Upper lobe of left lung (tissue), 6 donors: ENCODE measurements around the gene FMOD. TPM values are rescaled to one million over a fixed set of nuclear protein-coding genes. Genes with fewer than 3 reads are reported as not detected.

Experiments
- ATAC-seq, 2 donors: fragments of 200-7000 bp; cut with Tn5 transposase; one replicate each; pipeline ENCODE4 v1.9.1; 2022; ENCODE audit warnings: mild to moderate bottlenecking in 2 of 2, moderate library complexity in 2 of 2; ENCODE audit not compliant: low FRiP score in 2 of 2
- DNase-seq, 2 donors: peaks; one replicate each; pipeline ENCODE4 v3.0.0-alpha.2; 2019 to 2020
- H3K27ac ChIP-seq, 4 donors: fragments of 200-600 bp; sonication (generic); one replicate each; pipeline ENCODE4 v1.5.1; 2016 to 2019
- H3K27me3 ChIP-seq, 4 donors: fragments of 200-600 bp; sonication (generic); one replicate each; pipeline ENCODE4 v1.5.1; 2017 to 2019
- H3K36me3 ChIP-seq, 4 donors: fragments of 200-600 bp; sonication (generic); one replicate each; pipeline ENCODE4 v1.5.1; 2016 to 2019
- H3K4me1 ChIP-seq, 4 donors: fragments of 200-600 bp; sonication (generic); one replicate each; pipeline ENCODE4 v1.5.1; 2018 to 2019
- H3K4me3 ChIP-seq, 4 donors: fragments of 200-600 bp; sonication (generic); one replicate each; pipeline ENCODE4 v1.5.1; 2017 to 2019; ENCODE audit warnings: mild to moderate bottlenecking in 2 of 4, moderate library complexity in 1 of 4
- H3K9me3 ChIP-seq, 4 donors: fragments of 200-600 bp; sonication (generic); one replicate each; pipeline ENCODE4 v1.5.1; 2018 to 2019
- CTCF ChIP-seq, 6 experiments: fragments of 450-650 bp in 4 of 6; fragments of 200-600 bp in 2 of 6; sonication (generic) in 2 of 6; IDR thresholded peaks; one replicate each; pipeline ENCODE4 v1.5.1; 2016 to 2019; ENCODE audit warnings: antibody characterized with exemption in 6 of 6
- EP300 ChIP-seq, 4 donors: sonication (generic); formaldehyde crosslinking; IDR thresholded peaks; one replicate each; pipeline ENCODE4 v1.5.1; 2017; ENCODE audit warnings: antibody characterized with exemption in 4 of 4, control low read depth in 2 of 4
- POLR2A ChIP-seq, 4 donors: fragments of 450-650 bp; IDR thresholded peaks; one replicate each; pipeline ENCODE4 v1.5.1; 2016 to 2017; ENCODE audit warnings: antibody characterized with exemption in 4 of 4, mild to moderate bottlenecking in 2 of 4
- POLR2AphosphoS5 ChIP-seq, 2 donors: sonication (generic); formaldehyde crosslinking; IDR thresholded peaks; one replicate each; pipeline ENCODE4 v1.5.1; 2017; ENCODE audit warnings: antibody characterized with exemption in 2 of 2
- WGBS, 2 donors: methylation state at CpG; one replicate each; pipeline ENCODE4 v1.1.5; 2017 to 2018; 5-methylcytosine and 5-hydroxymethylcytosine counted together
- total RNA-seq, 6 donors: library from RNA; depleted of rRNA in 4 of 6; stranded (reverse); fragments of >200 nt in 4 of 6; gene quantifications; one replicate each; pipeline versions ENCODE4 v1.1.0 to v1.2.1, GENCODE V29; 2016 to 2021
- donor health status: DM: no; HTN: no; CAD: no; lungs with moderate emphysema.
- donor health status: DM: no; HTN: yes; CAD: no; lungs with severe emphysema.

Gene FMOD
- total RNA-seq, 6 donors from 2014 or later = 12.5 to 46.7 (median 25.4) TPM

GRCh38 chr1:203306965-203307541, 43.9 kb downstream of the FMOD start:
- WGBS, 2 donors = 17 to 34% methylated on average over 11 to 14 of the region's 21 CpGs
- H3K36me3 ChIP-seq = peaks cover 13 to 40% (median 19%) of the 10 kb centered on the region in 4 donors
- ATAC-seq = no peak
- TF ChIP-seq POLR2AphosphoS5 (IDR thresholded peaks at IDR 0.05) = peak in 1 of 2 donors; percentile 45
- TF ChIP-seq EP300 (IDR thresholded peaks at IDR 0.05) = no peak
- H3K9me3 ChIP-seq = no peaks in the 10 kb centered on the region
- peak; percentile 48 to 91 for DNase-seq
- peaks cover 37 to 50% (median 42%) of the 10 kb centered on the region in 4 donors for H3K4me1 ChIP-seq
- H3K27ac ChIP-seq = peak overlapping the region; percentile 92 to 100 (median 99)
- peak overlapping the region; percentile 61 to 91 (median 80) for H3K4me3 ChIP-seq
- H3K27me3 ChIP-seq = no peaks in the 10 kb centered on the region

DNA sequence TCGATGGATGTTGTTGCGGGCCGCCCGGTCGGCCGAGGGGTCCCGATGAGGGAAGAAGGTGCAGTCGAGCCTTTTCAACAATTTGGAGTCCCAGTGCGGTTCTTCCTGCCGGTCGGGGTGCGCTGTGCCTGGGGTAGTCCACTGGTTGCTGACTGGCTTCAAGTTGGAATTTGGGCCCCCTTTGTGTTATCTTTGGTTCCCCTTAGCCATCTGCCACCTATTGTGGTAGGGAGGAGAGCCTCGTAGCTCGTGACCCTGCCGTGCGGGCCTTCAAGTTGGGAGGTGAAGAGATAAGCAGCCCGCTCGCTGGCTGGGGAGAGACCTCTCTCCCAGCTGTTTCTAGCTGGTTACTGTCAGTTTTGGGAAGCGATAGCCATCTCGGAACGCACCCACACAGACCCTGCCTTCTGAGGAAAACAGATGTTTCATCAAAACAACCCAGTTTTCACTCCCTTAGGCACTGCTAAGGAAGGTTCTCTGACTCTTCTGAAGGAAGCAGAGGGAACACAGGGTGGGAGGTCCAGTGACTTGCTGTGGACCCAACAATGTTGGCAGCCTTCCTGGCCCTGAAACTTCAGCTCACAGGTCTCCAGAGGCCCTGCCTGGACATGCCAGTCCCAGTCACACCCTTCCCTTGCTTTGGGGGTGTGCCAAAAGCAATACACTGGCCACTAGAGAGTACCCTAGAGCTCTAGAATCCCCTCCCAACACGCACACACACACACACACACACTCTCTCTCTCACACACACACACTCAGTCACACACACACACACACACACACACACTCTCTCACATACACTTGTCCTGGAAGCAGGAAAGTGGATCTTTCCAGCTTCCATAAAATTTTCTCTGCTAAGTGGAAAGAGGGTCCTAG, 44.6 kb downstream of the FMOD start:
- Histone ChIP-seq H3K36me3 (peaks cover 13 to 40% (median 19%) of the 10 kb centered on the region in 4 donors), H3K9me3 (no peaks in the 10 kb centered on the region), H3K4me3 (peak overlapping the region; percentile 61 to 91 (median 80)), H3K27me3 (no peaks in the 10 kb centered on the region), H3K4me1 (peaks cover 37 to 48% (median 42%) of the 10 kb centered on the region in 4 donors), H3K27ac (peak overlapping the region; percentile 92 to 100 (median 99))
- ATAC-seq = peak; percentile 30 to 78
- TF ChIP-seq POLR2A (IDR thresholded peaks at IDR 0.05) = peak in 3 of 4 donors; percentile 54 to 83 (median 63)
- TF ChIP-seq CTCF (IDR thresholded peaks at IDR 0.05) = peak in 4 of 6 experiments; percentile 15 to 50 (median 24)
- peak in 2 of 4 donors; percentile 1 to 27 for TF ChIP-seq EP300 (IDR thresholded peaks at IDR 0.05)
- TF ChIP-seq POLR2AphosphoS5 (IDR thresholded peaks at IDR 0.05) = peak; percentile 75 to 92
- 0 to 1% methylated on average over 8 to 15 of the region's 22 CpGs for WGBS, 2 donors
- DNase-seq = peak in 1 of 2 donors; percentile 96

DNA sequence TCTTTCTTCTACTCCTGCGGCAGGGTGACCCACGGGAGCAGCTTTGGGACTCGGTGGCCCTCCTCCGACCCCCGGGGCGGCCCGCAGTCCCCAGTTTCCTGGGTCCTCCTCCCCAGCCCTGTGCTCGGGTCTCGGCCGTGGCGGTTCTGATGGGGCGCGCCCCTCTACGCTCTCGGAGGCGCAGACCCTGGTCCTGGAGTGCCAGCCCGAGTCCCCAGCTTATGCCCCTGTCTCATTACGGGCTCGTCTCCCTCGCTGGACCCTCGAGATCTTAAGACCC, 45.2 kb downstream of the FMOD start:
- WGBS, 2 donors = 1% methylated on average over 18 of the region's 21 CpGs; no CpG with 5 or more reads in 1 of the 2 donors
- Histone ChIP-seq H3K36me3 (peaks cover 13 to 38% (median 19%) of the 10 kb centered on the region in 4 donors), H3K4me3 (peak overlapping the region; percentile 61 to 91 (median 80)), H3K9me3 (no peaks in the 10 kb centered on the region), H3K27ac (peak overlapping the region; percentile 92 to 100 (median 99)), H3K4me1 (peaks cover 37 to 45% (median 41%) of the 10 kb centered on the region in 4 donors), H3K27me3 (no peaks in the 10 kb centered on the region)
- ATAC-seq = peak; percentile 38 to 40
- TF ChIP-seq POLR2A (IDR thresholded peaks at IDR 0.05) (no peak), EP300 (IDR thresholded peaks at IDR 0.05) (no peak), POLR2AphosphoS5 (IDR thresholded peaks at IDR 0.05) (no peak), CTCF (IDR thresholded peaks at IDR 0.05) (no peak)
- DNase-seq = no peak

- Histone ChIP-seq H3K27ac (peak within 1 kb of the TSS; percentile 92 to 100 (median 99)), H3K36me3 (peaks cover 12 to 34% (median 19%) of the 10 kb centered on the region in 4 donors), H3K9me3 (no peaks in the 10 kb centered on the region), H3K27me3 (no peaks in the 10 kb centered on the region), H3K4me1 (peaks cover 37 to 42% (median 39%) of the 10 kb centered on the region in 4 donors), H3K4me3 (peak within 1 kb of the TSS; percentile 61 to 91 (median 80))
- DNase-seq (peak; percentile 96 to 98), ATAC-seq (peak; percentile 95 to 96)
- 3 to 9% methylated on average over 16 to 45 of the region's 79 CpGs for WGBS, 2 donors
- TF ChIP-seq EP300 (IDR thresholded peaks at IDR 0.05) (peak in 1 of 4 donors; percentile 47), POLR2A (IDR thresholded peaks at IDR 0.05) (peak; percentile 94 to 100 (median 98)), POLR2AphosphoS5 (IDR thresholded peaks at IDR 0.05) (peak; percentile 100), CTCF (IDR thresholded peaks at IDR 0.05) (peak in 4 of 6 experiments; percentile 10 to 37 (median 20))
Observed at GRCh38 chr1:203304919-203305808, 45.8 kb downstream of the FMOD start, which contains the start of gene BTG2. Gene BTG2, plus strand, starts transcription at chr1:203305519. Its CDS starts 88 bp downstream, at chr1:203305607.
